A549 (cell line): ENCODE data around the gene NCLN. TPM values are rescaled to one million over a fixed set of nuclear protein-coding genes. Genes with fewer than 3 reads are reported as not detected.

Source experiments
- ATAC-seq, 2 experiments: fragments of 200-7000 bp in 1 of 2; fragments of >200 bp in 1 of 2; cut with Nextera tagmentation in 1 of 2; cut with Tn5 transposase in 1 of 2; 3 replicates each; pipeline versions ENCODE4 v1.8.0 to v1.9.1; 2018 to 2020; ENCODE audit warnings: mild to moderate bottlenecking in 1 of 2, moderate library complexity in 1 of 2
- CTCF ChIA-PET: fragments of 300-600 bp; sonication (Branson Sonifier 250); formaldehyde crosslinking; extraction: SDS; loops from one replicate; lab custom pipeline; 2021; ENCODE audit warnings: antibody characterized with exemption, inconsistent platforms; lab: Yijun Ruan, JAX
- POLR2A ChIA-PET: fragments of 350-600 bp; formaldehyde crosslinking; extraction: SDS; loops from one replicate; lab custom pipeline; 2021; ENCODE audit warnings: antibody characterized with exemption, inconsistent platforms; lab: Yijun Ruan, JAX
- DNase-seq, 2 experiments: peaks; one replicate each; pipeline versions ENCODE4 v3.0.0 to v3.0.0-alpha.2; 2011 to 2016; ENCODE audit warnings: low read depth in 1 of 2, low spot score in 1 of 2
- FAIRE-seq: peaks from 2 replicates; lab custom pipeline; 2011; peaks lifted over from hg19 to GRCh38; lab: Jason Lieb, UNC
- H3K27ac ChIP-seq, 2 experiments: fragments of >200 bp; sonication (Bioruptor Twin); formaldehyde crosslinking; 3 replicates each; pipeline ENCODE4 v1.5.1; 2016 to 2017
- H3K4me1 ChIP-seq: fragments of >200 bp; sonication (Bioruptor Twin); formaldehyde crosslinking; 3 replicates; pipeline ENCODE4 v1.6.1; 2016
- H3K4me2 ChIP-seq: fragments of >200 bp; sonication (Bioruptor Twin); formaldehyde crosslinking; 3 replicates; pipeline ENCODE4 v1.6.1; 2016
- H3K4me3 ChIP-seq: fragments of >200 bp; sonication (Bioruptor Twin); formaldehyde crosslinking; 3 replicates; pipeline ENCODE4 v1.5.1; 2016
- H3K9me3 ChIP-seq: fragments of >200 bp; sonication (Bioruptor Twin); formaldehyde crosslinking; 3 replicates; pipeline ENCODE4 v1.6.1; 2016
- FOSL2 ChIP-seq, 2 experiments: fragments of 450-650 bp in 1 of 2; fragments of >200 bp in 1 of 2; sonication (Bioruptor Twin) in 1 of 2; formaldehyde crosslinking; IDR thresholded peaks; 2 replicates each; pipeline versions ENCODE4 v1.5.0 to v1.6.1; 2016 to 2020; ENCODE audit warnings: mild to moderate bottlenecking in 1 of 2, moderate library complexity in 1 of 2
- FOXS1 ChIP-seq: fragments of 250-450 bp; sonication (Bioruptor Pico); IDR thresholded peaks from 2 replicates; pipeline ENCODE4 v1.5.0; 2020; ENCODE audit warnings: mild to moderate bottlenecking, moderate library complexity
- HOXB13 ChIP-seq: fragments of 250-450 bp; sonication (Bioruptor Pico); IDR thresholded peaks from 2 replicates; pipeline ENCODE4 v1.5.0; 2020; ENCODE audit warnings: low read depth, mild to moderate bottlenecking, moderate library complexity
- RAD21 ChIP-seq, 2 experiments: fragments of >200 bp in 1 of 2; sonication (Bioruptor Twin) in 1 of 2; formaldehyde crosslinking in 1 of 2; IDR thresholded peaks in 1 of 2; conservative IDR thresholded peaks in 1 of 2; 2 replicates in 1 of 2; 3 replicates in 1 of 2; pipeline ENCODE4 v1.6.1; 2012 to 2018; ENCODE audit warnings: inconsistent platforms in 1 of 2
- SMC3 ChIP-seq: fragments of >200 bp; sonication (Bioruptor Twin); formaldehyde crosslinking; IDR thresholded peaks from 3 replicates; pipeline ENCODE4 v1.6.1; 2018; ENCODE audit warnings: inconsistent platforms
- ZSCAN20 ChIP-seq: fragments of 250-450 bp; sonication (Bioruptor Pico); IDR thresholded peaks from 2 replicates; pipeline ENCODE4 v1.8.0; 2022; ENCODE audit warnings: mild to moderate bottlenecking, moderate library complexity
- WGBS: methylation state at CpG from one replicate; pipeline ENCODE4 v1.1.6; 2017; ENCODE audit errors: missing lambda C conversion rate; 5-methylcytosine and 5-hydroxymethylcytosine counted together
- polyA plus RNA-seq, 4 experiments: library from polyadenylated mRNA; depleted of rRNA in 3 of 4; stranded (reverse); fragments of >200 nt; fragmentation: RNase III in 1 of 4; extraction: RNeasy Plus Mini Kit Qiagen cat#74134 plus additional on column Dnase treatment in 1 of 4; gene quantifications; 2 replicates in 3 of 4; 3 replicates in 1 of 4; pipeline ENCODE4 v1.2.3, GENCODE V29; 2011 to 2017
- TF ChIP-seq, protein P1 (sequence below): fragments of 450-650 bp; IDR thresholded peaks from 2 replicates; pipeline ENCODE4 v1.6.1; 2014; ENCODE audit warnings: antibody characterized with exemption
- TF ChIP-seq, protein P2 (sequence below): fragments of 150-350 bp; IDR thresholded peaks from 2 replicates; pipeline ENCODE4 v1.6.1; 2014; ENCODE audit warnings: low read depth, mild to moderate bottlenecking, low read length
- TF ChIP-seq, protein P3 (sequence below): fragments of >200 bp; sonication (Bioruptor Twin); formaldehyde crosslinking; IDR thresholded peaks from 3 replicates; pipeline ENCODE4 v1.5.1; 2016
- TF ChIP-seq, protein P4 (sequence below): fragments of >200 bp; sonication (Bioruptor Twin); formaldehyde crosslinking; IDR thresholded peaks from 3 replicates; pipeline ENCODE4 v1.6.1; 2016

The NCLN gene
- polyA plus RNA-seq, 2 of the 4 experiments (the other 2 are of a cell fraction) = 22.8 to 58.5 TPM

DNA sequence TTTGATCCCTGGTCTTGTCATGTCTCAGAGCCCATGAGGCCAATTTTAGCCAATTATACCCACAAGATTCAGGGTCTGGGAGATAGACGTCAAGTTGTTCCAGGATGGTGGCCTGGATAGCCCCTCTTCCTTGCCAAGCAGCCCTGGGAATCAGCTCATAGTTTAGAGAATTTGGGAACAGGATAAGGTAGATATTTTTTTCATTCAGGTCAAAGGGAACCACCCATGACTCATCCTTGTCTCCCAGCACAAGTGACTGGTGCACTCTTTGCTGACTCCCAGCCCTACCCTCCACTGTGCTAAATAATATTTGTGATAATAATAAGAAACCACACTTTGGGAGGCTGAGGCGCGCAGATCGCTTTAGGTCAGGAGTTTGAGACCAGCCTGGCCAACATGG, 24.3 kb upstream of the NCLN start:
- H3K27ac ChIP-seq = peak overlapping the region in 1 of 2 experiments; percentile 39; a peak in 1 of 6 replicates
- peaks cover 9% of the 10 kb centered on the region; the same call in 1 of the 3 replicates for H3K4me1 ChIP-seq
- peak in 1 of 2 experiments; percentile 34 for DNase-seq
- no peaks in the 10 kb centered on the region for H3K9me3 ChIP-seq
- no peak for TF ChIP-seq FOSL2 (IDR thresholded peaks at IDR 0.05)
- peak; percentile 49 for TF ChIP-seq FOSL2 (CRISPR knock-in tag; IDR thresholded peaks at IDR 0.05)
- no peak for TF ChIP-seq ZSCAN20 (CRISPR knock-in tag)
- TF ChIP-seq, all 56 proteins: peak for 1
- ChIA-PET POLR2A (no interaction called here), CTCF (interaction anchor here (0.7 to 11.0 kb wide), 8 partner anchors 9 to 199 kb away, joined by 3 to 164 read pairs (median 8); no protein-coding TSS in a partner anchor)
- FAIRE-seq (no peak), ATAC-seq (no peak)
- no peak overlapping the region for H3K4me3 ChIP-seq
- 0 out of 3 replicates have a peak overlapping the region, but pooled peaks have one; percentile 12 for H3K4me2 ChIP-seq
- WGBS = 81% methylated on average over 4 of the region's 4 CpGs

DNA sequence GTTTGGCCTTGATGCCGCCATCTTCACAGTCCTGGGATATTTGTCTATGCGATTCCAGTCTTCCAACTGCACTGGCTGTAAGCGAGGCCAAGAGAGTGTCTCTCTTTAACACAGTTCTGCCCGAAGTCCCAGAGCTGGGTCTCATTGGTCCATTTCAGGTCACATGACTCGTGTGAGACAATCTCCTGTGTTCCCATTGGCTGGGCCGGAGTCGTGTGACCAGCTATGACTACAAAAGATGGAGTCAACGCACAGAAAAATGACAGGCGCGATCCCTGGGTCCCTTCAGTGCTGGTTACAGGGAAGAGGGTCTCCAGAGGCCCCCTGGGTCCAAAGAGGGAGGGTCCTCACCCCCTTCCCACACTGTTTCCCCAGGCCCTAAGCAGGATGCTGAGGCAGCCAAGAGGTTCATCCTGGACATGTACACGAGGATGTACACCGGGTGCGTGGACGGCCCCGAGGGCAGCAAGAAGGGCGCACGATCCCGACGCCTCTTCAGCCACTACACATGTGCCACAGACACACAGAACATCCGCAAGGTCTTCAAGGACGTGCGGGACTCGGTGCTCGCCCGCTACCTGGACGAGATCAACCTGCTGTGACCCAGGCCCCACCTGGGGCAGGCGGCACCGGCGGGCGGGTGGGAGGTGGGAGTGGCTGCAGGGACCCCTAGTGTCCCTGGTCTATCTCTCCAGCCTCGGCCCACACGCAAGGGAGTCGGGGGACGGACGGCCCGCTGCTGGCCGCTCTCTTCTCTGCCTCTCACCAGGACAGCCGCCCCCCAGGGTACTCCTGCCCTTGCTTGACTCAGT, 23.1 kb upstream of the NCLN start:
- peak; percentile 50 to 53 for DNase-seq
- ChIA-PET POLR2A (no interaction called here), CTCF (interaction anchor here (0.6 to 11.0 kb wide), 16 partner anchors 9 to 514 kb away, joined by 3 to 164 read pairs (median 4); no protein-coding TSS in a partner anchor)
- Histone ChIP-seq H3K4me1 (peaks cover 9% of the 10 kb centered on the region; the same call in 1 of the 3 replicates), H3K9me3 (no peaks in the 10 kb centered on the region), H3K4me2 (peak overlapping the region; percentile 69), H3K27ac (peak overlapping the region in 1 of 2 experiments; percentile 64; a peak in 1 of 6 replicates), H3K4me3 (no peak overlapping the region)
- peak in 1 of 2 experiments; percentile 67; a peak in 3 of 6 replicates for ATAC-seq
- 57% methylated on average over 27 of the region's 38 CpGs for WGBS
- TF ChIP-seq HOXB13 (CRISPR knock-in tag) = no peak
- TF ChIP-seq, protein P1, sequence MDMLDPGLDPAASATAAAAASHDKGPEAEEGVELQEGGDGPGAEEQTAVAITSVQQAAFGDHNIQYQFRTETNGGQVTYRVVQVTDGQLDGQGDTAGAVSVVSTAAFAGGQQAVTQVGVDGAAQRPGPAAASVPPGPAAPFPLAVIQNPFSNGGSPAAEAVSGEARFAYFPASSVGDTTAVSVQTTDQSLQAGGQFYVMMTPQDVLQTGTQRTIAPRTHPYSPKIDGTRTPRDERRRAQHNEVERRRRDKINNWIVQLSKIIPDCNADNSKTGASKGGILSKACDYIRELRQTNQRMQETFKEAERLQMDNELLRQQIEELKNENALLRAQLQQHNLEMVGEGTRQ = peak; percentile 73
- FAIRE-seq = no peak

DNA sequence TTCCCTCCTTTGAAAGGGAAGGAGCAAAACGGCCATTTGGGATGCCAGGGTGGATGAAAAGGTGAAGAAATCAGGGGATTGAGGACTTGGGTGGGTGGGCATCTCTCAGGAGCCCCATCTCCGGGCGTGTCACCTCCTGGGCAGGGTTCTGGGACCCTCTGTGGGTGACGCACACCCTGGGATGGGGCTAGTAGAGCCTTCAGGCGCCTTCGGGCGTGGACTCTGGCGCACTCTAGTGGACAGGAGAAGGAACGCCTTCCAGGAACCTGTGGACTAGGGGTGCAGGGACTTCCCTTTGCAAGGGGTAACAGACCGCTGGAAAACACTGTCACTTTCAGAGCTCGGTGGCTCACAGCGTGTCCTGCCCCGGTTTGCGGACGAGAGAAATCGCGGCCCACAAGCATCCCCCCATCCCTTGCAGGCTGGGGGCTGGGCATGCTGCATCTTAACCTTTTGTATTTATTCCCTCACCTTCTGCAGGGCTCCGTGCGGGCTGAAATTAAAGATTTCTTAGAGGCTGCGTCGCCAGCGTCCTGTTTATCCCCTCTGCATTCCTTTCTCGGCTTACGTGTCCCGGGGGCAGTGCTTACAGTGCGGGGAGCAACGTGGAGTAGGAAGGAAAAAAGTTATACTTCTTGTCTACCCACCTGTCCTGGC, 22.4 kb upstream of the NCLN start:
- TF ChIP-seq RAD21 (conservative IDR thresholded peaks at IDR 0.05 in 1 of 2, IDR thresholded peaks at IDR 0.05 in 1 of 2) (peak; percentile 88 to 93), FOXS1 (CRISPR knock-in tag) (no peak), FOSL2 (IDR thresholded peaks at IDR 0.05) (no peak), FOSL2 (CRISPR knock-in tag; IDR thresholded peaks at IDR 0.05) (0 out of 2 replicates have a peak, but pooled peaks have one; percentile 2), SMC3 (peak; percentile 72)
- TF ChIP-seq, protein P2, sequence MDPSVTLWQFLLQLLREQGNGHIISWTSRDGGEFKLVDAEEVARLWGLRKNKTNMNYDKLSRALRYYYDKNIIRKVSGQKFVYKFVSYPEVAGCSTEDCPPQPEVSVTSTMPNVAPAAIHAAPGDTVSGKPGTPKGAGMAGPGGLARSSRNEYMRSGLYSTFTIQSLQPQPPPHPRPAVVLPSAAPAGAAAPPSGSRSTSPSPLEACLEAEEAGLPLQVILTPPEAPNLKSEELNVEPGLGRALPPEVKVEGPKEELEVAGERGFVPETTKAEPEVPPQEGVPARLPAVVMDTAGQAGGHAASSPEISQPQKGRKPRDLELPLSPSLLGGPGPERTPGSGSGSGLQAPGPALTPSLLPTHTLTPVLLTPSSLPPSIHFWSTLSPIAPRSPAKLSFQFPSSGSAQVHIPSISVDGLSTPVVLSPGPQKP = no peak
- TF ChIP-seq, protein P3, sequence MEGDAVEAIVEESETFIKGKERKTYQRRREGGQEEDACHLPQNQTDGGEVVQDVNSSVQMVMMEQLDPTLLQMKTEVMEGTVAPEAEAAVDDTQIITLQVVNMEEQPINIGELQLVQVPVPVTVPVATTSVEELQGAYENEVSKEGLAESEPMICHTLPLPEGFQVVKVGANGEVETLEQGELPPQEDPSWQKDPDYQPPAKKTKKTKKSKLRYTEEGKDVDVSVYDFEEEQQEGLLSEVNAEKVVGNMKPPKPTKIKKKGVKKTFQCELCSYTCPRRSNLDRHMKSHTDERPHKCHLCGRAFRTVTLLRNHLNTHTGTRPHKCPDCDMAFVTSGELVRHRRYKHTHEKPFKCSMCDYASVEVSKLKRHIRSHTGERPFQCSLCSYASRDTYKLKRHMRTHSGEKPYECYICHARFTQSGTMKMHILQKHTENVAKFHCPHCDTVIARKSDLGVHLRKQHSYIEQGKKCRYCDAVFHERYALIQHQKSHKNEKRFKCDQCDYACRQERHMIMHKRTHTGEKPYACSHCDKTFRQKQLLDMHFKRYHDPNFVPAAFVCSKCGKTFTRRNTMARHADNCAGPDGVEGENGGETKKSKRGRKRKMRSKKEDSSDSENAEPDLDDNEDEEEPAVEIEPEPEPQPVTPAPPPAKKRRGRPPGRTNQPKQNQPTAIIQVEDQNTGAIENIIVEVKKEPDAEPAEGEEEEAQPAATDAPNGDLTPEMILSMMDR = peak; percentile 83
- TF ChIP-seq, protein P4, sequence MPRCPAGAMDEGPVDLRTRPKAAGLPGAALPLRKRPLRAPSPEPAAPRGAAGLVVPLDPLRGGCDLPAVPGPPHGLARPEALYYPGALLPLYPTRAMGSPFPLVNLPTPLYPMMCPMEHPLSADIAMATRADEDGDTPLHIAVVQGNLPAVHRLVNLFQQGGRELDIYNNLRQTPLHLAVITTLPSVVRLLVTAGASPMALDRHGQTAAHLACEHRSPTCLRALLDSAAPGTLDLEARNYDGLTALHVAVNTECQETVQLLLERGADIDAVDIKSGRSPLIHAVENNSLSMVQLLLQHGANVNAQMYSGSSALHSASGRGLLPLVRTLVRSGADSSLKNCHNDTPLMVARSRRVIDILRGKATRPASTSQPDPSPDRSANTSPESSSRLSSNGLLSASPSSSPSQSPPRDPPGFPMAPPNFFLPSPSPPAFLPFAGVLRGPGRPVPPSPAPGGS = no peak
- 13% methylated on average over 17 of the region's 27 CpGs for WGBS
- FAIRE-seq = no peak
- ChIA-PET CTCF (interaction anchor here (0.5 to 11.0 kb wide), 19 partner anchors 8 to 212 kb away, joined by 3 to 164 read pairs (median 4); no protein-coding TSS in a partner anchor), POLR2A (no interaction called here)
- peak overlapping the region; percentile 69 for H3K4me2 ChIP-seq
- H3K27ac ChIP-seq = peak overlapping the region in 1 of 2 experiments; percentile 64; a peak in 2 of 6 replicates
- peaks cover 9% of the 10 kb centered on the region; the same call in 1 of the 3 replicates for H3K4me1 ChIP-seq
- H3K9me3 ChIP-seq = no peaks in the 10 kb centered on the region
- no peak overlapping the region for H3K4me3 ChIP-seq
- DNase-seq = peak; percentile 60 to 84
- ATAC-seq = peak; percentile 95 to 97
